Colonic mucosa (tissue), 4 donors: ENCODE data around the gene TNNC1. TPM values are rescaled to one million over a fixed set of nuclear protein-coding genes. Genes with fewer than 3 reads are reported as not detected.

ENCODE experiments used
- DNase-seq: peaks from one replicate; pipeline ENCODE4 v3.0.0-alpha.2; 2020
- H3K27ac ChIP-seq: fragments of 200-600 bp; one replicate; pipeline ENCODE4 v1.8.0; 2021
- H3K27me3 ChIP-seq: fragments of 200-600 bp; one replicate; pipeline ENCODE4 v1.8.0; 2021
- H3K36me3 ChIP-seq: fragments of 200-600 bp; one replicate; pipeline ENCODE4 v1.8.0; 2021
- H3K4me1 ChIP-seq: fragments of 200-600 bp; one replicate; pipeline ENCODE4 v1.8.0; 2021; ENCODE audit warnings: mild to moderate bottlenecking
- H3K4me3 ChIP-seq: fragments of 200-600 bp; one replicate; pipeline ENCODE4 v1.8.0; 2021
- H3K9ac ChIP-seq, 2 donors: one replicate each; pipeline ENCODE4 v1.7.0; 2013; ENCODE audit warnings: control low read depth in 2 of 2, low read depth in 2 of 2, low read length in 2 of 2
- H3K9me3 ChIP-seq: fragments of 200-600 bp; one replicate; pipeline ENCODE4 v1.8.0; 2021
- CTCF ChIP-seq: fragments of 200-600 bp; IDR thresholded peaks from one replicate; pipeline ENCODE4 v1.8.0; 2022; ENCODE audit warnings: antibody characterized with exemption, mild to moderate bottlenecking
- intact Hi-C: fragments of 100-400 bp; cut with DNase I; formaldehyde crosslinking; loops from one replicate; pipeline ENCODE4 v1.14.1; 2022
- total RNA-seq, 2 donors: library from RNA; stranded (reverse); fragmentation: NEBNext Ultra II Directional in 1 of 2; extraction: Animal tissue kit (Norgen Biotek cat#: 25700) in 1 of 2; gene quantifications; one replicate each; pipeline ENCODE4 v1.2.1, GENCODE V29; 2021
- donor health status: healthy.
- donor health status: DM: no; HTN: no; CAD: no.
- donor health status: DM: no; HTN: no; CAD: no.

Gene TNNC1
- total RNA-seq, 2 donors from 2014 or later, result 1.1 to 1.5 TPM

GRCh38 chr3:52452570-52453221, 1.1 kb downstream of the TNNC1 start:
- TF ChIP-seq CTCF, result no peak
- intact Hi-C loops, result no loop called here
- Histone ChIP-seq H3K9ac (no peak overlapping the region), H3K36me3 (no peaks in the 10 kb centered on the region), H3K4me3 (no peak overlapping the region), H3K4me1 (peaks cover 5% of the 10 kb centered on the region), H3K27me3 (no peaks in the 10 kb centered on the region), H3K9me3 (no peaks in the 10 kb centered on the region), H3K27ac (no peak overlapping the region)
- no peak for DNase-seq

GRCh38 chr3:52452126-52452525, 1.7 kb downstream of the TNNC1 start:
- no peak for DNase-seq
- intact Hi-C loops, result no loop called here
- TF ChIP-seq CTCF, result no peak

GRCh38 chr3:52451237-52452083, 2.4 kb downstream of the TNNC1 start:
- H3K9ac ChIP-seq, result no peak overlapping the region
- no peaks in the 10 kb centered on the region for H3K9me3 ChIP-seq
- DNase-seq, result no peak
- intact Hi-C loops, result no loop called here
- H3K27ac ChIP-seq, result no peak overlapping the region
- TF ChIP-seq CTCF, result no peak
- no peaks in the 10 kb centered on the region for H3K27me3 ChIP-seq
- no peaks in the 10 kb centered on the region for H3K36me3 ChIP-seq
- peaks cover 5% of the 10 kb centered on the region for H3K4me1 ChIP-seq
- no peak overlapping the region for H3K4me3 ChIP-seq

More at GRCh38 chr3:52452126-52452525, 1.7 kb downstream of the TNNC1 start:
- no peaks in the 10 kb centered on the region for H3K36me3 ChIP-seq
- H3K4me1 ChIP-seq, result peaks cover 5% of the 10 kb centered on the region
- no peak overlapping the region for H3K4me3 ChIP-seq
- H3K9ac ChIP-seq, result no peak overlapping the region
- no peaks in the 10 kb centered on the region for H3K27me3 ChIP-seq
- no peak overlapping the region for H3K27ac ChIP-seq
- H3K9me3 ChIP-seq, result no peaks in the 10 kb centered on the region

GRCh38 chr3:52450489-52451236, 3.2 kb downstream of the TNNC1 start:
- Histone ChIP-seq H3K36me3 (no peaks in the 10 kb centered on the region), H3K9ac (no peak overlapping the region), H3K4me1 (peaks cover 5% of the 10 kb centered on the region), H3K9me3 (no peaks in the 10 kb centered on the region), H3K27ac (no peak overlapping the region), H3K27me3 (no peaks in the 10 kb centered on the region), H3K4me3 (no peak overlapping the region)
- TF ChIP-seq CTCF, result no peak
- intact Hi-C loops, result no loop called here
- DNase-seq, result no peak
